H1 (cell line): ENCODE results near the gene INPP4B. TPM values are rescaled to one million over a fixed set of nuclear protein-coding genes. Genes with fewer than 3 reads are reported as not detected.

Experiments
- FOSL1 ChIP-seq: IDR thresholded peaks from 2 replicates; pipeline ENCODE4 v1.6.1; 2011; ENCODE audit warnings: mild to moderate bottlenecking, low read depth, low read length, moderate library complexity; ENCODE audit not compliant: insufficient read depth
- polyA plus RNA-seq, 7 experiments: library from polyadenylated mRNA; depleted of rRNA in 3 of 7; stranded (reverse) in 5 of 7; unstranded in 2 of 7; fragments of >200 nt in 5 of 7; fragments of 200-250 nt in 2 of 7; gene quantifications; 1 replicate in 5 of 7; 2 replicates in 1 of 7; 4 replicates in 1 of 7; pipeline versions ENCODE4 v1.2.1 to v1.2.3, GENCODE V29; 2011 to 2013; ENCODE audit warnings: missing spikeins in 2 of 7, mixed read lengths in 2 of 7
- total RNA-seq: library from RNA; stranded (reverse); fragmentation: NEBNext Ultra II Directional; extraction: Animal tissue kit (Norgen Biotek cat#: 25700); gene quantifications from 2 replicates; pipeline ENCODE4 v1.2.1, GENCODE V29; 2021
- TF ChIP-seq, protein P1 (sequence below): IDR thresholded peaks from 2 replicates; pipeline ENCODE4 v1.6.1; 2012; ENCODE audit warnings: inconsistent platforms

The INPP4B gene
- total and polyA plus RNA-seq, 2 of the 8 experiments (the other 6 are each of a cell fraction or from before 2014, with no cell fraction given) = 0.11 to 0.54 TPM

DNA sequence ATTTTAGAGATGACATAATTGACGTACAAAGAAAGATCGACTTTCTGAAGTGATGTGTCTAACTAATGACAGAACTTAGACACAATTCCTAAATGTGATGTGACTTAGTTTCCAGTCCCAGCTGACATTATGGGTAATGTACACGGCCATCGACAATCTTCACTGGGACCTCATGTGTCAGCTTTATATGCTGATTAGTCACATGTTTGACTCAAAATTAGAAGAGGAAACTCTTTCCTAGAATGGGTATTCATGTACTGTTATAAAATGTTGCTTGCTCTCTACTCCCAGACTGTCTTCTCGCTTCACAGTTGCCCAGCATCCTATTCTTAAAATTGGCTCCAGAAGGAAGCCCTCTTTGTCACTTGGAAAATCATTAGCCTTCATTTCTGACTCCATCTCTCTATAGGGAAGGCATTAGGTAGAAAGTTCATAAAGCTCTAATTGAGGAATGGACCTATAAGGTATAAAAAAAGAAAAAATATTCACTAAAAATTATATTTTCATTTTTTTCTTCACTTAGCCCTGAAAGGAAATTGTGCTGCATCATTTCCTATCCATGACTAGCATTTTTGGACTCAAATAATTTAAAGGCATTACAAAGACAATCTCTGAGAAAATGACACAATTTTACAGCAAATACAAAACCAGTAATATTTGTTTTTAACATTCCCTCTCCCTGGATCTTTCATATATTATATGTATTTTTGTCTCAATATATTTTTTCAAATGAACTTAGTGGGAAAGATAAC, 554.6 kb downstream of the INPP4B start (continued):
- TF ChIP-seq, protein P1, sequence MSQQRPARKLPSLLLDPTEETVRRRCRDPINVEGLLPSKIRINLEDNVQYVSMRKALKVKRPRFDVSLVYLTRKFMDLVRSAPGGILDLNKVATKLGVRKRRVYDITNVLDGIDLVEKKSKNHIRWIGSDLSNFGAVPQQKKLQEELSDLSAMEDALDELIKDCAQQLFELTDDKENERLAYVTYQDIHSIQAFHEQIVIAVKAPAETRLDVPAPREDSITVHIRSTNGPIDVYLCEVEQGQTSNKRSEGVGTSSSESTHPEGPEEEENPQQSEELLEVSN = no peak
- TF ChIP-seq FOSL1 = no peak
